Measurements from ENCODE around the gene FKBP1A.

FKBP1A gene

GRCh38 chr20:1429143-1429728, 36.4 kb upstream of the FKBP1A start:
- H3K4me1 ChIP-seq (ENCODE audit: control insufficient read depth, insufficient read depth, low read length), result peaks cover 18% of the 10 kb centered on the region
- no peak overlapping the region for H3K4me3 ChIP-seq (ENCODE audit: low read depth, low read length)
- H3K9ac ChIP-seq (ENCODE audit: low read depth, low read length), result no peak overlapping the region
- H3K36me3 ChIP-seq (ENCODE audit: control insufficient read depth, insufficient read depth, low read length), result no peaks in the 10 kb centered on the region
- peaks cover 9% of the 10 kb centered on the region for H3K9me3 ChIP-seq (ENCODE audit: control insufficient read depth, insufficient read depth, low read length)
- no peaks in the 10 kb centered on the region for H3K27me3 ChIP-seq (ENCODE audit: control insufficient read depth, insufficient read depth, low read length)

- no peak overlapping the region for H3K4me3 ChIP-seq (ENCODE audit: low read depth, low read length)
- H3K9ac ChIP-seq (ENCODE audit: low read depth, low read length), result no peak overlapping the region
- H3K4me1 ChIP-seq (ENCODE audit: control insufficient read depth, insufficient read depth, low read length), result peaks cover 20% of the 10 kb centered on the region
- no peaks in the 10 kb centered on the region for H3K36me3 ChIP-seq (ENCODE audit: control insufficient read depth, insufficient read depth, low read length)
- no peaks in the 10 kb centered on the region for H3K27me3 ChIP-seq (ENCODE audit: control insufficient read depth, insufficient read depth, low read length)
- H3K9me3 ChIP-seq (ENCODE audit: control insufficient read depth, insufficient read depth, low read length), result no peaks in the 10 kb centered on the region
Observed at GRCh38 chr20:1427457-1428054, 34.7 kb upstream of the FKBP1A start.

GRCh38 chr20:1426231-1426849, 33.5 kb upstream of the FKBP1A start:
- Histone ChIP-seq H3K27me3 (ENCODE audit: control insufficient read depth, insufficient read depth, low read length) (no peaks in the 10 kb centered on the region), H3K36me3 (ENCODE audit: control insufficient read depth, insufficient read depth, low read length) (no peaks in the 10 kb centered on the region), H3K4me1 (ENCODE audit: control insufficient read depth, insufficient read depth, low read length) (peaks cover 20% of the 10 kb centered on the region), H3K9ac (ENCODE audit: low read depth, low read length) (no peak overlapping the region), H3K9me3 (ENCODE audit: control insufficient read depth, insufficient read depth, low read length) (no peaks in the 10 kb centered on the region), H3K4me3 (ENCODE audit: low read depth, low read length) (no peak overlapping the region)

- Histone ChIP-seq H3K27me3 (ENCODE audit: control insufficient read depth, insufficient read depth, low read length) (no peaks in the 10 kb centered on the region), H3K9me3 (ENCODE audit: control insufficient read depth, insufficient read depth, low read length) (no peaks in the 10 kb centered on the region), H3K4me1 (ENCODE audit: control insufficient read depth, insufficient read depth, low read length) (peaks cover 18% of the 10 kb centered on the region), H3K9ac (ENCODE audit: low read depth, low read length) (no peak overlapping the region), H3K36me3 (ENCODE audit: control insufficient read depth, insufficient read depth, low read length) (no peaks in the 10 kb centered on the region), H3K4me3 (ENCODE audit: low read depth, low read length) (no peak overlapping the region)
Observed at GRCh38 chr20:1424336-1424735, 31.5 kb upstream of the FKBP1A start.

GRCh38 chr20:1423625-1424106, 30.8 kb upstream of the FKBP1A start:
- Histone ChIP-seq H3K4me1 (ENCODE audit: control insufficient read depth, insufficient read depth, low read length) (peaks cover 18% of the 10 kb centered on the region), H3K9me3 (ENCODE audit: control insufficient read depth, insufficient read depth, low read length) (no peaks in the 10 kb centered on the region), H3K9ac (ENCODE audit: low read depth, low read length) (no peak overlapping the region), H3K36me3 (ENCODE audit: control insufficient read depth, insufficient read depth, low read length) (no peaks in the 10 kb centered on the region), H3K27me3 (ENCODE audit: control insufficient read depth, insufficient read depth, low read length) (no peaks in the 10 kb centered on the region), H3K4me3 (ENCODE audit: low read depth, low read length) (no peak overlapping the region)

- Histone ChIP-seq H3K9ac (ENCODE audit: low read depth, low read length) (no peak overlapping the region), H3K4me1 (ENCODE audit: control insufficient read depth, insufficient read depth, low read length) (peaks cover 18% of the 10 kb centered on the region), H3K4me3 (ENCODE audit: low read depth, low read length) (no peak overlapping the region), H3K36me3 (ENCODE audit: control insufficient read depth, insufficient read depth, low read length) (no peaks in the 10 kb centered on the region), H3K9me3 (ENCODE audit: control insufficient read depth, insufficient read depth, low read length) (no peaks in the 10 kb centered on the region), H3K27me3 (ENCODE audit: control insufficient read depth, insufficient read depth, low read length) (no peaks in the 10 kb centered on the region)
Observed at GRCh38 chr20:1423206-1423605, 30.4 kb upstream of the FKBP1A start.

- Histone ChIP-seq H3K27me3 (ENCODE audit: control insufficient read depth, insufficient read depth, low read length) (no peaks in the 10 kb centered on the region), H3K36me3 (ENCODE audit: control insufficient read depth, insufficient read depth, low read length) (no peaks in the 10 kb centered on the region), H3K9ac (ENCODE audit: low read depth, low read length) (no peak overlapping the region), H3K4me3 (ENCODE audit: low read depth, low read length) (no peak overlapping the region), H3K4me1 (ENCODE audit: control insufficient read depth, insufficient read depth, low read length) (peaks cover 14% of the 10 kb centered on the region), H3K9me3 (ENCODE audit: control insufficient read depth, insufficient read depth, low read length) (no peaks in the 10 kb centered on the region)
Observed at GRCh38 chr20:1422753-1423152, 29.9 kb upstream of the FKBP1A start.

GRCh38 chr20:1420066-1420465, 27.2 kb upstream of the FKBP1A start:
- no peak overlapping the region for H3K4me3 ChIP-seq (ENCODE audit: low read depth, low read length)
- H3K27me3 ChIP-seq (ENCODE audit: control insufficient read depth, insufficient read depth, low read length), result no peaks in the 10 kb centered on the region
- no peaks in the 10 kb centered on the region for H3K9me3 ChIP-seq (ENCODE audit: control insufficient read depth, insufficient read depth, low read length)
- H3K36me3 ChIP-seq (ENCODE audit: control insufficient read depth, insufficient read depth, low read length), result no peaks in the 10 kb centered on the region
- H3K4me1 ChIP-seq (ENCODE audit: control insufficient read depth, insufficient read depth, low read length), result peaks cover 2% of the 10 kb centered on the region
- no peak overlapping the region for H3K9ac ChIP-seq (ENCODE audit: low read depth, low read length)

- Histone ChIP-seq H3K9ac (ENCODE audit: low read depth, low read length) (no peak overlapping the region), H3K9me3 (ENCODE audit: control insufficient read depth, insufficient read depth, low read length) (no peaks in the 10 kb centered on the region), H3K4me1 (ENCODE audit: control insufficient read depth, insufficient read depth, low read length) (no peaks in the 10 kb centered on the region), H3K27me3 (ENCODE audit: control insufficient read depth, insufficient read depth, low read length) (no peaks in the 10 kb centered on the region), H3K36me3 (ENCODE audit: control insufficient read depth, insufficient read depth, low read length) (no peaks in the 10 kb centered on the region), H3K4me3 (ENCODE audit: low read depth, low read length) (no peak overlapping the region)
Observed at GRCh38 chr20:1418350-1418749, 25.5 kb upstream of the FKBP1A start.

- Histone ChIP-seq H3K27me3 (ENCODE audit: control insufficient read depth, insufficient read depth, low read length) (no peaks in the 10 kb centered on the region), H3K36me3 (ENCODE audit: control insufficient read depth, insufficient read depth, low read length) (no peaks in the 10 kb centered on the region), H3K4me3 (ENCODE audit: low read depth, low read length) (no peak overlapping the region), H3K9ac (ENCODE audit: low read depth, low read length) (no peak overlapping the region), H3K9me3 (ENCODE audit: control insufficient read depth, insufficient read depth, low read length) (no peaks in the 10 kb centered on the region), H3K4me1 (ENCODE audit: control insufficient read depth, insufficient read depth, low read length) (no peaks in the 10 kb centered on the region)
Observed at GRCh38 chr20:1417790-1418189, 24.9 kb upstream of the FKBP1A start.

- no peak overlapping the region for H3K9ac ChIP-seq (ENCODE audit: low read depth, low read length)
- no peak overlapping the region for H3K4me3 ChIP-seq (ENCODE audit: low read depth, low read length)
- H3K27me3 ChIP-seq (ENCODE audit: control insufficient read depth, insufficient read depth, low read length), result no peaks in the 10 kb centered on the region
- no peaks in the 10 kb centered on the region for H3K9me3 ChIP-seq (ENCODE audit: control insufficient read depth, insufficient read depth, low read length)
- no peaks in the 10 kb centered on the region for H3K4me1 ChIP-seq (ENCODE audit: control insufficient read depth, insufficient read depth, low read length)
- H3K36me3 ChIP-seq (ENCODE audit: control insufficient read depth, insufficient read depth, low read length), result no peaks in the 10 kb centered on the region
Observed at GRCh38 chr20:1417273-1417672, 24.4 kb upstream of the FKBP1A start.

Measured in iPS-15b (cell line).